BLaER1 treated with 17β-estradiol and CSF1 and Interleukin-3, amounts not matched to agents 10 nM and 100 nM (cell line): ENCODE data around the gene POLR1G.
"Not testable (repeated sequence)": the region's sequence is repeated elsewhere in the genome, so short reads cannot be mapped to it uniquely, and the experiment has no call there.

ENCODE experiments used
- H3K27ac ChIP-seq, 11 experiments: shearing (Covaris generic); formaldehyde crosslinking; 2 replicates each; pipeline ENCODE4 v1.8.1; 2022
- H3K27me3 ChIP-seq, 11 experiments: shearing (Covaris generic); formaldehyde crosslinking; 2 replicates each; pipeline ENCODE4 v1.8.1; 2022
- H3K36me3 ChIP-seq, 11 experiments: shearing (Covaris generic); formaldehyde crosslinking; 2 replicates each; pipeline ENCODE4 v1.8.1; 2022
- H3K4me1 ChIP-seq, 10 experiments: shearing (Covaris generic); formaldehyde crosslinking; 2 replicates each; pipeline ENCODE4 v1.8.1; 2022
- H3K4me2 ChIP-seq, 11 experiments: shearing (Covaris generic); formaldehyde crosslinking; 2 replicates each; pipeline ENCODE4 v1.8.1; 2022
- H3K4me3 ChIP-seq, 10 experiments: shearing (Covaris generic); formaldehyde crosslinking; 2 replicates each; pipeline ENCODE4 v1.8.1; 2022
- H3K9ac ChIP-seq, 11 experiments: shearing (Covaris generic); formaldehyde crosslinking; 2 replicates each; pipeline ENCODE4 v1.8.1; 2022
- H3K9me3 ChIP-seq, 11 experiments: shearing (Covaris generic); formaldehyde crosslinking; replicated peaks in 1 of 11; 2 replicates each; pipeline ENCODE4 v1.8.1; 2022
- H4K20me1 ChIP-seq, 11 experiments: shearing (Covaris generic); formaldehyde crosslinking; 2 replicates each; pipeline ENCODE4 v1.8.1; 2022
- Cebpa-rat ChIP-seq, 11 experiments: shearing (Covaris generic); IDR thresholded peaks; 2 replicates each; pipeline ENCODE4 v1.8.1; 2022

Gene POLR1G

GRCh38 chr19:45404557-45405434, 1.6 kb upstream of the POLR1G start, which contains the start of gene PPP1R13L:
Gene PPP1R13L (minus strand): TSS chr19:45405069. CDS start chr19:45398318, 6,751 bp downstream.
- Histone ChIP-seq H3K9me3 (no peaks in the 10 kb centered on the region), H3K4me1 (peaks cover 44 to 52% (median 47%) of the 10 kb centered on the region in 10 experiments), H3K36me3 (peaks cover 0 to 17% (median 8%) of the 10 kb centered on the region in 11 experiments; a peak in 11 of 22 replicates), H3K4me3 (peak within 1 kb of the TSS; percentile 69 to 96 (median 85)), H4K20me1 (peaks cover 0 to 60% (median 23%) of the 10 kb centered on the region in 11 experiments; a peak in 16 of 22 replicates), H3K27ac (peak within 1 kb of the TSS in 10 of 11 experiments; percentile 95 to 99 (median 98); a peak in 20 of 22 replicates), H3K9ac (peak within 1 kb of the TSS; percentile 90 to 98 (median 95)), H3K27me3 (peaks cover 35 to 41% (median 39%) of the 10 kb centered on the region in 11 experiments), H3K4me2 (peak within 1 kb of the TSS; percentile 90 to 100 (median 96))
- no peak for TF ChIP-seq Cebpa-rat (IDR thresholded peaks at IDR 0.05)

GRCh38 chr19:45405435-45406225, 814 bp upstream of the POLR1G start:
- Histone ChIP-seq H4K20me1 (peaks cover 0 to 66% (median 28%) of the 10 kb centered on the region in 11 experiments; a peak in 16 of 22 replicates), H3K36me3 (peaks cover 0 to 21% (median 9%) of the 10 kb centered on the region in 11 experiments; a peak in 12 of 22 replicates), H3K4me3 (peak overlapping the region; percentile 69 to 96 (median 85)), H3K4me2 (peak overlapping the region; percentile 90 to 100 (median 96)), H3K4me1 (peaks cover 51 to 61% (median 55%) of the 10 kb centered on the region in 10 experiments), H3K27ac (peak overlapping the region; percentile 95 to 99 (median 98)), H3K9ac (peak overlapping the region; percentile 90 to 98 (median 95)), H3K27me3 (peaks cover 35 to 41% (median 38%) of the 10 kb centered on the region in 11 experiments), H3K9me3 (no peaks in the 10 kb centered on the region)
- TF ChIP-seq Cebpa-rat (IDR thresholded peaks at IDR 0.05), result no peak

DNA sequence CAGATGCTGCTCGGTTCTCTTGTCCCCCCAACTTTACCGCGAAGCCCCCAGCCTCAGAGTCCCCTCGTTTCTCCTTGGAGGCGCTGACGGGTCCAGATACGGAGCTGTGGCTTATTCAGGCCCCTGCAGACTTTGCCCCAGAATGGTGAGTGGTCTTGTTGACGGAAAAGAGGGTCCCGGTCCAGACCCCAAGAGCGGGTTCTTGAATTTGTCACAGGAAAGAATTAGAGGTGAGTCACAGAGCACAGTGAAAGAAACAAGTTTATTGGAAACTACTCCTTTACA, 589 bp downstream of the POLR1G start:
- no peak for TF ChIP-seq Cebpa-rat (IDR thresholded peaks at IDR 0.05)
- Histone ChIP-seq H3K4me1 (peaks cover 51 to 66% (median 55%) of the 10 kb centered on the region in 10 experiments), H3K4me3 (peak overlapping the region; percentile 69 to 96 (median 85)), H3K27ac (peak overlapping the region in 9 of 11 experiments; percentile 95 to 99 (median 97); a peak in 14 of 22 replicates), H3K4me2 (peak overlapping the region; percentile 90 to 100 (median 96)), H4K20me1 (peaks cover 0 to 68% (median 28%) of the 10 kb centered on the region in 11 experiments; a peak in 16 of 22 replicates), H3K27me3 (peaks cover 32 to 35% (median 33%) of the 10 kb centered on the region in 11 experiments), H3K9ac (peak overlapping the region; percentile 90 to 98 (median 95); a peak in 21 of 22 replicates), H3K36me3 (peaks cover 1 to 33% (median 23%) of the 10 kb centered on the region in 11 experiments; a peak in 21 of 22 replicates), H3K9me3 (no peaks in the 10 kb centered on the region)

DNA sequence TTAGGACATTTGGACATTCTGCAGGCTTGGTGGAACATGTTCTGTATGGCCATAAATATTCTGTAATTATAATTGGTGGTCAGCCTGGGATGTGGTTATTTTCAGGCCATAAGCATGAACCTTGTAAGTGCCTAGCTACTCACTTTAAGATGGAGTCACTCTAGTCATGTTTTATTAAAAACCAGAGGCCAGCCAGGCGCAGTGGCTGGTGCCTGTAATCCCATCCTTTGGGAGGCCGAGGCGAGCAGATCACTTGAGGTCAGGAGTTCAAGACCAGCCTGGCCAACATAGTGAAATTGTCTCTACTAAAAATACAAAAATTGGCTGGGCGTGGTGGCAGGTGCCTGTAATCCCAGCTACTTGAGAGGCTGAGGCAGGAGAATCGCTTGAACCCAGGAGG, 1.1 kb downstream of the POLR1G start:
- peak overlapping the region in 1 of 11 experiments; percentile 98; a peak in 1 of 22 replicates for H3K27ac ChIP-seq
- H3K9me3 ChIP-seq, result not testable (repeated sequence)
- H3K4me1 ChIP-seq, result peaks cover 51 to 66% (median 55%) of the 10 kb centered on the region in 10 experiments
- H4K20me1 ChIP-seq, result peaks cover 0 to 67% (median 28%) of the 10 kb centered on the region in 11 experiments; a peak in 16 of 22 replicates
- H3K27me3 ChIP-seq, result peaks cover 27 to 30% (median 27%) of the 10 kb centered on the region in 11 experiments
- H3K4me3 ChIP-seq, result peak overlapping the region in 9 of 10 experiments; percentile 69 to 96 (median 85); a peak in 17 of 20 replicates
- peak overlapping the region in 9 of 11 experiments; percentile 90 to 98 (median 95); a peak in 16 of 22 replicates for H3K9ac ChIP-seq
- H3K36me3 ChIP-seq, result peaks cover 6 to 38% (median 28%) of the 10 kb centered on the region in 11 experiments
- peak overlapping the region; percentile 90 to 100 (median 96) for H3K4me2 ChIP-seq

DNA sequence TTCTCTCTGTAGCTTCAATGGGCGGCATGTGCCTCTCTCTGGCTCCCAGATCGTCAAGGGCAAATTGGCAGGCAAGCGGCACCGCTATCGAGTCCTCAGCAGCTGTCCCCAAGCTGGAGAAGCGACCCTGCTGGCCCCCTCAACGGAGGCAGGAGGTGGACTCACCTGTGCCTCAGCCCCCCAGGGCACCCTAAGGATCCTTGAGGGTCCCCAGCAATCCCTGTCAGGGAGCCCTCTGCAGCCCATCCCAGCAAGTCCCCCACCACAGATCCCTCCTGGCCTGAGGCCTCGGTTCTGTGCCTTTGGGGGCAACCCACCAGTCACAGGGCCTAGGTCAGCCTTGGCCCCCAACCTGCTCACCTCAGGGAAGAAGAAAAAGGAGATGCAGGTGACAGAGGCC, 1.7 kb downstream of the POLR1G start:
- peak overlapping the region; percentile 66 to 100 (median 96) for H3K4me2 ChIP-seq
- TF ChIP-seq Cebpa-rat (IDR thresholded peaks at IDR 0.05), result no peak

DNA sequence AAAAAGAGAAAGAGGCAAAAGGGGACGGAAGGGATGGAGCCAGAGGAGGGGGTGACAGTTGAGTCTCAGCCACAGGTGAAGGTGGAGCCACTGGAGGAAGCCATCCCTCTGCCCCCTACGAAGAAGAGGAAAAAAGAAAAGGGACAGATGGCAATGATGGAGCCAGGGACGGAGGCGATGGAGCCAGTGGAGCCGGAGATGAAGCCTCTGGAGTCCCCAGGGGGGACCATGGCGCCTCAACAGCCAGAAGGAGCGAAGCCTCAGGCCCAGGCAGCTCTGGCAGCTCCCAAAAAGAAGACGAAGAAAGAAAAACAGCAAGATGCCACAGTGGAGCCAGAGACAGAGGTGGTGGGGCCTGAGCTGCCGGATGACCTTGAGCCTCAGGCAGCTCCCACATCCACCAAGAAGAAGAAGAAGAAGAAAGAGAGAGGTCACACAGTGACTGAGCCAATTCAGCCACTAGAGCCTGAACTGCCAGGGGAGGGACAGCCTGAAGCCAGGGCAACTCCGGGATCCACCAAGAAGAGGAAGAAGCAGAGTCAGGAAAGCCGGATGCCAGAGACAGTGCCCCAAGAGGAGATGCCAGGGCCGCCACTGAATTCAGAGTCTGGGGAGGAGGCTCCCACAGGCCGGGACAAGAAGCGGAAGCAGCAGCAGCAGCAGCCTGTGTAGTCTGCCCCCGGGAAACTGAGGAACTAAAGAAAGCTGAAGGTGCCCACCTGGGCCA, 2.5 kb downstream of the POLR1G start:
- peaks cover 20 to 52% (median 42%) of the 10 kb centered on the region in 11 experiments for H3K36me3 ChIP-seq
- no peaks in the 10 kb centered on the region for H3K9me3 ChIP-seq
- H4K20me1 ChIP-seq, result peaks cover 0 to 61% (median 17%) of the 10 kb centered on the region in 11 experiments; a peak in 16 of 22 replicates
- H3K27ac ChIP-seq, result peak overlapping the region in 8 of 11 experiments; percentile 29 to 61 (median 44); a peak in 14 of 22 replicates
- peak overlapping the region; percentile 33 to 100 (median 75) for H3K4me2 ChIP-seq
- H3K9ac ChIP-seq, result peak overlapping the region in 9 of 11 experiments; percentile 12 to 98 (median 43); a peak in 14 of 22 replicates
- H3K27me3 ChIP-seq, result peaks cover 13 to 16% (median 13%) of the 10 kb centered on the region in 11 experiments
- 0 out of 20 replicates have a peak overlapping the region, but pooled peaks of 1 of the 10 experiments have one; percentile 36 for H3K4me3 ChIP-seq
- no peak for TF ChIP-seq Cebpa-rat (IDR thresholded peaks at IDR 0.05)
- H3K4me1 ChIP-seq, result peaks cover 51 to 72% (median 61%) of the 10 kb centered on the region in 10 experiments

More for the DNA sequence above, 1.7 kb downstream of the POLR1G start:
- Histone ChIP-seq H3K36me3 (peaks cover 12 to 44% (median 34%) of the 10 kb centered on the region in 11 experiments), H3K9me3 (no peaks in the 10 kb centered on the region), H3K27me3 (peaks cover 21 to 25% (median 22%) of the 10 kb centered on the region in 11 experiments), H3K9ac (peak overlapping the region in 8 of 11 experiments; percentile 17 to 98 (median 93); a peak in 9 of 22 replicates), H3K4me3 (peak overlapping the region in 5 of 10 experiments; percentile 3 to 95 (median 85); a peak in 4 of 20 replicates), H3K27ac (no peak overlapping the region; a peak in 1 of 22 replicates), H3K4me1 (peaks cover 53 to 68% (median 56%) of the 10 kb centered on the region in 10 experiments), H4K20me1 (peaks cover 0 to 62% (median 25%) of the 10 kb centered on the region in 11 experiments; a peak in 16 of 22 replicates)

DNA sequence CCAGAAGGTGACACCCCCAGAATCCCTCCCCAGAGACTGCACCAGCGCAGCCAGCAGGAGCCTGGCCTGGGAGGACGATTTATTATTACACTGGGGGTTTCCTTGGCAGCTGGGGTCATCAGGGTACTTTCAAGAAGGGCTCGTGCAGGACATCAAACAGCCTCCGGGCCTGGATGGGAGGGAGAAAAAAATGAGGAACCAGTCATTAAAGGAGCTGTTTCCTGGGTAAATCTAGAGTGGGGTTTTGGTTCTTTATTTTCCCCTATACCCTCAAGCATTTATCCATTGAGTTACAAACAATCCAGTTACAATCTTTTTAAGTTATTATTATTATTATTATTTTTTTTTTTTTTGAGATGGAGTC, 3.1 kb downstream of the POLR1G start:
- Histone ChIP-seq H3K4me3 (0 out of 20 replicates have a peak overlapping the region, but pooled peaks of 1 of the 10 experiments have one; percentile 36), H3K27me3 (peaks cover 7 to 10% (median 8%) of the 10 kb centered on the region in 11 experiments), H3K9me3 (no peaks in the 10 kb centered on the region), H4K20me1 (peaks cover 0 to 59% (median 17%) of the 10 kb centered on the region in 11 experiments; a peak in 16 of 22 replicates), H3K27ac (peak overlapping the region in 8 of 11 experiments; percentile 29 to 61 (median 44); a peak in 14 of 22 replicates), H3K36me3 (peaks cover 25 to 57% (median 46%) of the 10 kb centered on the region in 11 experiments), H3K9ac (peak overlapping the region in 9 of 11 experiments; percentile 12 to 57 (median 33); a peak in 12 of 22 replicates), H3K4me1 (peaks cover 46 to 72% (median 61%) of the 10 kb centered on the region in 10 experiments), H3K4me2 (peak overlapping the region; percentile 33 to 100 (median 75))
- no peak for TF ChIP-seq Cebpa-rat (IDR thresholded peaks at IDR 0.05)

DNA sequence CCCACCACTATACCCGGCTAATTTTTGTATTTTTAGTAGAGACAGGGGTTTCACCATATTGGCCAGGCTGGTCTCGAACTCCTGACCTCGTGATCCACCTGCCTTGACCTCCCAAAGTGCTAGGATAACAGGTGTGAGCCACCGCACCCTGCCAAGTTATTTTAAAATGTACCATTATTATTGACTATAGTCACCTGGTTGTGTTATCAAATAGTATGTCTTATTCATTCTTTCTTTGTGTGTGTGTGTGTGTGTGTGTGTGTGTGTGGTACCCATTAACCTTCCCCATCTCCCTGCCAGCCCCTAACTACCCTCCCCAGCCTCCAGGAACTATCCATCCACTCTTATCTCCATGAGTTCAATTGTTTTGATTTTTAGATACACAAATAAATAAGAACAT, 3.9 kb downstream of the POLR1G start:
- H3K36me3 ChIP-seq, result peaks cover 30 to 65% (median 51%) of the 10 kb centered on the region in 11 experiments
- peaks cover 0 to 55% (median 18%) of the 10 kb centered on the region in 11 experiments; a peak in 15 of 22 replicates for H4K20me1 ChIP-seq
- not testable (repeated sequence) for H3K27me3 ChIP-seq, H3K9me3 ChIP-seq, H3K4me3 ChIP-seq
- peak overlapping the region; percentile 20 to 100 (median 75); a peak in 19 of 22 replicates for H3K4me2 ChIP-seq
- H3K27ac ChIP-seq, result 0 out of 22 replicates have a peak overlapping the region, but pooled peaks of 1 of the 11 experiments have one; percentile 11
- H3K4me1 ChIP-seq, result peaks cover 39 to 72% (median 61%) of the 10 kb centered on the region in 10 experiments
- peak overlapping the region in 1 of 11 experiments; percentile 32; a peak in 1 of 22 replicates for H3K9ac ChIP-seq
